HG02588 (cell line): ENCODE results near the gene CCDC102B.
"Not testable (repeated sequence)": the region's sequence is repeated elsewhere in the genome, so short reads cannot be mapped to it uniquely, and the experiment has no call there.

Experiments
- ATAC-seq: cut with Tn5 transposase; IDR thresholded peaks from one replicate; pipeline ENCODE4 v1.9.1; 2021; ENCODE audit warnings: mild to moderate bottlenecking, moderate library complexity; ENCODE audit not compliant: unreplicated experiment

CCDC102B gene

DNA sequence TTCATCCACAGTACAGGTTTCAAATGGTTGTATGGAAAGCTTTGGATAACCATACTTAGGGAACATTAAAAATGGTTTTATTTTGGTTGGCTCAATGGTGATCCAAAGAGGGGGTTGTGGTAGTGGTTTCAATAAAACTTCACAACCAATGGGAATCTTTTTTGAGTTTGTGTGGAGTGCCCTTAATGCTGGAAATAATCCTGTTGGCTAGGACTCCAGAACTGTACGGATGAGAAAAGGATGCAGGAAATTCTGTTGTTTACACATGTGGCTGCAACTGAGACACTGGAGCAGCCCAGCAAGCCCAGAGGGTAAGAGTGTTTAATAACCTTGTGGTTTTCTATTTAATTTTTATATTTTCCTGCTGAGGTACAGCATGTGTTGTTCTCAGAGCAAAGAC, at the start of gene CCDC102B:
TSS of gene CCDC102B (plus strand) at position 210 of the 400 bp plus-strand sequence. CDS start 38,684 bp downstream, outside the sequence.
- ATAC-seq, result no peak

DNA sequence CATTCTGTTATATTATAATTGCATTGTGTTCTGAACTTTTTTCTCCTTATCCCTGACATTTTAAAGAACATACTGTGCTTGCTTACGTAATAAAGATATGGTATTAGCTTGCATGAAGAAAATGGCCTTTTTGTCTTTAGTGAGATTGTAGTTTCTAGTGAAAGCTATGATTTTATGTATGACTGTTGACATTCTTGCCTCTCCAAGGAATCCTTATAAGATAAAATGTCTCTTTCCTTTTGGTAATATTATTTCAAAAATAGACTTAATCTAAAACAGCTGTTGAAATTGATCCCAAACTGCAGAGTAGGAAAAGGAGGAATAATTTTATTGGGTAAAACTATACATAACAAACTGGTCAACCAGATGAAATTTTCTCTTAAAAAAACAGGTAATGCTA, 40.8 kb upstream of the CCDC102B start:
- no peak for ATAC-seq

DNA sequence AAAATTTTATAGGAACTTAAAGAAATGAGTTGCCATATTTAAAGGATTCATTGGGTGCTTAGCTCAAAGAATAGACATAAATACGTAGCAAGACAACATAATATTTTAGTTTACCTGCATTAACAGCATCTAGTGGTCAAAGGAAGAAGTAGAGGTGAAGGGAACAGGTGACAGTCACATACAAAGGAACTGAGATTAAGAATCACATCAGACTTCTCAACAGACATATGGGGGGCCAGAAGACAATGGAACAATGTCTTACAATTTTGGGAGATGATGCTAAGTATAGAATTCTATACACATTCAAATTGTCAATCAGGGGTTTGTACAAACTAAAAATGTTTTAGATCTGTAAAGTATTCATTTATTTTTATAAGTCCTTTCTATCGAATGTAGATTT, 38.6 kb upstream of the CCDC102B start:
- no peak for ATAC-seq

DNA sequence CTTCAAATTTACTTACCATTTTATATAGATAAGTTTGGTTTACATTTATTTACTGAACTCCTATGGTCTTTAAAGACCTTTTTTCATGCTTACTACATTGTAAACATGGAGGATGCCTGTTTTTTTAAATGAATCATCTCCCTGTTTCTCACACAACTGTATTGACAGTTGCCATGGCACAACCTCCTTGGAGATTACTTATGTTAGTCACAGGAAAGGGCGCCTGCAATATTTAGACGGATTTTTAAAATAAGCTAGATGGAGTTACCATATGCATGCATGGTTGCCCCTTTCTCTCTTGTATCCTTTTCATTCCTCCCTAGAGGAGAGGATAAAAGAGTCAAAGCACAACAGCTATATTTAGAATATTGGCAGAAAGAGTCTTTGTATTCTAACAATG, 34.8 kb upstream of the CCDC102B start:
- ATAC-seq, result no peak

DNA sequence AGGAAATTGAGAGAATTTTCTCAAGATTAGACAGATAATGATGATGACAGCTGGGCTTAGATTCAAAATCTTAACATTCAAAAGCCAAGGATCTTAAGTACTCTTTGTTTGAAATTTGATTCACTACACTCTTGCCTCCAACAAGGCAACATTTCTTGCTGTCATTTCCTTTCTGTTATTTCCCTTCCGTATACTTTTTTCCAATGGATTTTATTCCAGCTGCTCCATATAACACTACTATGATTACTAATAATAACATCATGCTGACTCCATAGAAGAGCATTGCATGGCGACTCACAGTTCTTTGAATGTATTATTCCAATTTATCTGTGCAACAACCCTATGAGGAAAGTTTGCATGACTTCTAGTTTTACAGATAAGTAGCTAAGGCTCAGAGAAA, 33.9 kb upstream of the CCDC102B start:
- ATAC-seq, result no peak

DNA sequence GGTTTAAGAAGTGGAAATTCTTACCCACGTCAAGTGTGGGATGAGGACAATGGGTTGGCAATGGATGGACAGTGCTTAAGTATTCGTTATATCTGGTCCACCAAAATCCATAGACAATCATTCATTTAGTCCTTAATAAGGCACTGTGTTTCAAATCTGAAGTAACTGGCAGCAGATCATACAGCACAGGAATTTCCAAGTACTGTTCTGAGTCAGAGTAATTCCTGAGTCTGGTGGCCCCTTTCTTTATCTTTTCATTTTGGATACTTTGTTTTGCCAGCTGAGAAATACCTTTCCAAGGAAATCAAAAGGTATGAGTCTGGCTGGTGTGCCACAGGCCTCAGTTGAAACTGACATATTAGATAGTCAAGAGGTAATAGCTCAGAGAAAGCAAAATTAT, 31.4 kb upstream of the CCDC102B start:
- ATAC-seq, result no peak

DNA sequence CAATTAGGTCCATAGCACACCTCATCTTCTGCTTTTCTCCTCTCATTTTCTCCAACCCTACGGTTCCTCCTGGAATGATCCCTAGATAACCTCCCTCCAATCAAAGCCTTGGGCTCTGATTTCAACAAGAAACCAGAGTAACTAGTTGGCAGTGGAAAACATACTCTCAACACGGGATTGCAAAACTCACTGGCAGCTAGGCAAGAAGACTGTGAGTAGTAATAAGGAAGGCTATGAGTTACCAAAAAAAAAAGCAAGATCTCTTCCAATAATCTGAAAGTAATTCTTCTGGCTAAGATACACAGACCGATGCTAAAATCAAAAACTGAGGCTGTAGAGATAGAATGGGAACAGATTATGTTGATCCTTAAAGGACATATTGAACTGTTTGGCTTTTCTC, 28.4 kb upstream of the CCDC102B start:
- no peak for ATAC-seq

DNA sequence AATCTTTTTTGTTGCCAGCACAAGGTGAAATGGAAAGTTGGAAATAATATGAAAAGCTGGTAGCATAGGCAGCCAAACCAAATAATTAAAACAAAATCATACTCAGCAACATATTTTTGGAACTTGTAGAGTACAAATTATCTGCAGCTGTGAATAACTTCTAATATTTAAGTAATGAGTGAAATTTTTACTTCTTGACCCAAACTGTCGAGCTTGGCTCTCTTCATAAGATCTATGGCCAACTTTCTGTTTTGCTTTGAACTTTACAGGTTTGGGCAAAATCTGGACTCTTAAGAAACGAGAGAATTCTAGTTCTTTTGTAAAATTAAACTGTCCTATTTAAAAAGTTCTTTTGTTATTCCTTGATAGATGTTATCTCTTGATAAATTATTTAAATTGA, 25.6 kb upstream of the CCDC102B start:
- ATAC-seq, result no peak

DNA sequence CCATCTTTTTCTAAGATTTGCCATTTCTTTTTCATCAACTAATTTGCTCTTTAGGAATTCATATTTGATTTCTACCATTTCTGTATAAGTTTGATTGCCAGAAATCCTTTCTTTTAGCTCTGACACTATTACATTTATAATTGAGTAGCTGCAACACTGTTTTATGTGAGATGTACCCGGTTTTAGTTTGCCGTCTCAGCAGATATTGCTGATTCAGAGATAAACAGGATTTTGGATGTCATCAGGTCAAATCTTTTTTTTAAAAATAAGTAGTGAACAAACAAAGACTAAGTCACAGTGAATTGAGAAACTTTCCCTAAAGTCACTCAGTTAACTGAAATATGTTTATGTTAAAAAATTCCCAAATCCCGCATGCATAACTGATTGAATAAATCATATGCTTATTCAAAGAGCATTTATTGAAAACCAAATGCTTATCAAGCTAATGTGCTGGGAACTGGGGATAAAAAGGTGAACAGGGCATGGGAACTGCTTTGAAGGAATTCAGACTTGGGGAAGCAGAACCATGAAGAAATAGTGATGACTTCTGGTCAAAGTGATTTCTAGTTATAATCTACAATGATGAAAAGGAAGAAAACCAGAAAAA, 19.5 kb upstream of the CCDC102B start:
- no peak for ATAC-seq

DNA sequence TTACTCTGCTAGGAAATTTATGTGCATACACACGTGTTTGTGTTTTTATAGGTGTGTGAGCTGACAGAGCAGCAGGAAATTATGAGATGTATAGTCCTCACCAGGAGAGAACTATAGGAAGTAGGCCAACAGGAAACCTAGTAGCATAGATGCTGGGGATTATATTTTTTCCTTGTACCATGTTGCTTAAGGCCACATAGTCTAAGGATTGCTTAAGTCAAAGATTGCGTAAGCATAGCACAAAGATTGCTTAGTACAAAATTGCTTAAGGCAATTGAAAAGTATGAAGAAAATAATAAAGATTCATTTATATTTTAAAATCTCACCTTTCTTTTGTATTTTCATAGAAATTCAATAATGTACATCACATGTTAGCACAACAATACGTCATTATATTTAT, 18.7 kb upstream of the CCDC102B start:
- ATAC-seq, result no peak

DNA sequence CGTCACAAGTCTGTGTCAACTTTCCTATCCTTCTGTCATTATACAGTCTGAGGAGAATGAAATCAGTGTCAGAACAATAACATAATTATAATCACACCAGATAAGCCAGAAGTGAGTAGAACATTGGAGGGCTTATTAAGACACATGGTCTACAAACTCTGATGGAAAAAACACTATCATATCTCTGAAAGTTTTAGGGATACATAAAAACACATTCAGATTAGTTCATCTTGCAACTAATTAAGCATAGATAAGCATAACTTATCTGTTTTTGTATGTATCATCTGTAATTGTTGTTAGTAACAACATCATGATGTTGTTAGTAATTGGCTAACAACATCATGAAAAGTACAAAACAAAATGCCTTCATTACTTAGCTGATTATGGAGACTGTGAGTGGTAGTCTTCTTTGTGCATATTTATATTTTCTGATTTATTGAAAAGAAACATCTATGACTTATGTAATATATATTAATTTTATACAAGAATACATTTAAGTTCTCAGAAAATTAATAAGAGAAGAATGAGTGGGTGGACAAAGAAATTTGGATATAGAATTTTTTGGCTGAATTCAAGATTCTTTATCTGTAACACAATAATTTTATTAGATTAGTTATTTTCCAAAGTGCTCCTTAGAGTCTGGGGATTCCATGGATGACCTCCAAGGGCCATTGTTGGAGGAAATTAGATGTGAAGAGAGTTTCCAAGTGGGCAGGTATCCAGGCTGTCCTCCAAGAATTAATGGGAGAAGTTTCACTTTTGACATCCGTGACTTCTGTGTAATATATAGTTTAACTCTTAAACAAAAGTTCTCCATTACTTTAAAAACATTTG, 16.9 kb upstream of the CCDC102B start:
- no peak for ATAC-seq

DNA sequence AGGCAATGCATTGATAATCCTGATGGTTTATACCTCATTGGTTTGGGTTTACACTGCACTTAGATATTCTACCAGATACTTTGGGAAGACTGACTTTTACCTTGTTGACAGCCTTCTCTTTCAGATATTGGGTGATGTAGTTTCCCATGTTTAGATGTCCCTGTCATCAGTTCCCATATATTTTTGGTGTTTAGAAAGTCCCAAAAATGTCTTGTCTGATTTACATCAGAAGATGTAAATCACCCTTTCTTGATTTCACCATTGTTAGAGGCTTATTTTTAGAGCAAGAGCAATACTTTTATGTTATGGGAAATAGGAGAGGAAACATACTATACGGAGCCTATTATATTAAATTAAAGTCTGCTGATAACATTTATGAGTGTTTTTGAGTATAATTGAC, 14.4 kb upstream of the CCDC102B start:
- ATAC-seq, result no peak

DNA sequence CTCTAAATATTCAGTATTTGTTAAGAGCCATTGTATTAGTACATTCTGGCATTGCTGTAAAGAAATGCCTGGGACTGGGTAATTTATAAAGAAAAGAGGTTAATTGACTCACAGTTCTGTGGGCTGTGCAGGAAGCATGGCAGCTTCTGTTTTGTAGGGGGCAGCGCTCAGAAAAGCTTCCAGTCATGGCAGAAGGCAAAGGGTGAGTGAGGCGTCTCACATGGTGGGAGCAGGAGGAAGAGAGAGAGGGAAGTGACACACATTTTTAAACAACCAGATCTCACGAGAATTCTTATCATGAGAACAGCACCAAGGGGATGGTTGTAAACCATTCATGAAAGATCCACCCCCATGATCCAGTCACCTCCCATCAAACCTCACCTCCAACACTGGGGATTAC, 13.8 kb upstream of the CCDC102B start:
- ATAC-seq, result no peak

DNA sequence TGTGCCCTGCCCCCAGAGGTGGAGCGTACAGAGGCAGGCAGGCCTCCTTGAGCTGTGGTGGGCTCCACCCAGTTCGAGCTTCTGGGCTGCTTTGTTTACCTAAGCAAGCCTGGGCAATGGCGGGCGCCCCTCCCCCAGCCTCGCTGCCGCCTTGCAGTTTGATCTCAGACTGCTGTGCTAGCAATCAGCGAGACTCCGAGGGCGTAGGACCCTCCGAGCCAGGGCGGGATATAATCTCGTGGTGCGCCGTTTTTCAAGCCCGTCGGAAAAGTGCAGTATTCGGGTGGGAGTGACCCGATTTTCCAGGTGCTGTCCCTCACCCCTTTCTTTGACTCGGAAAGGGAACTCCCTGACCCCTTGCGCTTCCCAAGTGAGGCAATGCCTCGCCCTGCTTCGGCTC, 7.6 kb upstream of the CCDC102B start:
- ATAC-seq, result not testable (repeated sequence)

DNA sequence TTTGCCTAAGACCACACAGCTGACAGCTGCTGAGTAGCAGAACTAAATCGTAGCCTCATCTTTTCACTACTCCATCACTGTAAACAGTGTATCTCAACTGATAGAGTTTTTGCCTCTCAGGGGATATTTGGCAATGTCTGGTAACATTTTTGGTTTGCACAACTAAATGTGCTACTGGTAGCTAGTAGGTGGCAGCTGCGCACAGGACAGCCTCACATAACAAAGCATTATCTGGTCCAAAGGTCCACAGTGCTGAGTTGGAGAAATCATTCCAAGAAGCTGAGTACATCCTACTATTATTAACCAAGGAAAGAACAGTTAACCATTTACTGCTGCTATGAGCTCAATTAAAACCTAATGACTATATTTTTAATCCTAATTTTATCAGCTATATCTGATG, 6.1 kb upstream of the CCDC102B start:
- ATAC-seq, result no peak

DNA sequence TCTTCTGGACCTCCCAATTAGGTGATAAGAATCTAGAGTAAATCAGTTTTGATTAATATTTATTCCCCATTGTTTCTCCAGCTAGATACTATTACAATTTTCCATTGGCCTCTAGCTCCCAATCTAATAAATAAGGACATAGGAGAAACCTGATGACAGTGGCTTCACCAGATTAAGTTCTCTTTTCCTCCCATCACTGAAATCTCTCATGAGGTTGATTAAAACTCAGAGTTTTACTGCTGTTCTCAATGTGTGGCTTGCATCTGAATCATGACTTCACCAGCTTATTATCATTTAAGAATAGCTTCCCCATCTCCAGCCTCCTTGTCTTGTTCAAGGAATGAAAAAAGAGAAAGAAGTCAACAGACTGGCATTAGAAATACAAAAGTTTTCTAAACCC, 3.9 kb upstream of the CCDC102B start:
- ATAC-seq, result no peak

DNA sequence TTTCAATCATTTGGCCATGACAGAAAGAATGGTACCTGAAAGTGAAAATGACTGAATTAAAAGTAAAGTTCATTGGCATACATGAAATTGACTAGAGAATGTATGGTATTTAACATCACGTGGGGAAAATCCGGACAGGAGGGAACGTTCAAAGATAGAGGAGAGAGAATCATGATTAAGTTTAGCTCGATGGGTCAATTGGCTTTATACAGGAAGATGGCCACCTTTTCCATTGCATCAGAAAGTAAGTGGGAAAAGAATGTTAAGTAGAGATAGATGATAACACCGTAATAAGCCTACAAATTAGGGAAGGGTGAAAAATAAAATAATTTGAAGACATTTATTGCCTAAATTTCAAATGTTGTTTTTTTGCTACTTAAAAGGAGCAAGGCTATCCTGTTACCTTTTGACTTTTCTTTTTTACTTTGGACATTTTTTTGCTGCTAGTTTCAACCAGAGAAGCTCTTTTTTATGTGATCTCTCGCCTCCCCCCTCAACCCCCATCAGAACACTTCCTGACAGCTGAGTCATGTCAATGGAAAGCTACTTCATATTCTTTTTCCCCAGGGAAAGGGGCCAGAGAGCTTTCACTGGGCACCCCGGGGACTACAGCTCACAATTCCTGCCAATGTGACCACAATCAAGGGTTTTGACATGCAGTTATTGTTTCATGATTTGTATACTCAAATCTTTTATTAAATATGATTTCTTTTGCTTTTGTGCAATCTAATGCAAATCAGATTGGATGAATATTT, 767 bp upstream of the CCDC102B start:
- ATAC-seq, result no peak

DNA sequence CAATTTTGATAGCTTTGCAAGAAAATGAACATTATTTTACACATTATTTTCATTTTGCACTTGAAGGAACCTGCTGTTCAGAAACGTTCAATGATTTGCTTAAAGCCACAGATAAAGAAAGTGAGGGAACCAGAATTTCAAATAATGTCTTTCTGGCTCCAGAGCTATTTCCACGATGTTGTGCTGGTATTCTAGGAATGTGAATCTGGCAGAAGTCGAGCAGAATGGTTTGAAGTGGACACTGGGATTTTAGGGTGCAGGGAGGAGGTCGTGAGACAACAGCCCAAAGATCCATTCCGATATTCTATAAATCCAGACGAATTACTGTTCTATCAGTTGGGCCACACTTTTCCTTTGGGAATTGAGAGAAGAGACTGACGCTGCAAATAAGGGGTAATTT, 2.2 kb downstream of the CCDC102B start:
- ATAC-seq, result no peak

DNA sequence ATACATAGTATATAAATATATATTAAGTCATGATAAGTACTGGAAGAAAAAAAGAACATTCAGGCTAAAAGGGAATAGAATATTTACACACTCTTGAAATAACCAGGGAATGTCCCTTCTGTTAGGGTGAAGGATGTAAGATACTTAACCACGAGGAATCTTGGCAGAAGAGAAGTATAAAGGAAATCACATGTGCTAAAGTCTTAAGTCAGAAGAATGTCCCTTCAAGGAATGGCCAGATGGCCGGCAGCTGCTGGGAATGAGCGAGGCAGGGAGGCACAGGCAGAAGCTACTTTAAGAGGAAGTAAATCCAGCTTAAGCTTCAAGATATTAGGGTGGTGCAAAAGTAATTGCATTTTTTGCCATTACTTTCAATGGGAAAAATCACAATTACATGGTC, 5.5 kb downstream of the CCDC102B start:
- ATAC-seq, result no peak

DNA sequence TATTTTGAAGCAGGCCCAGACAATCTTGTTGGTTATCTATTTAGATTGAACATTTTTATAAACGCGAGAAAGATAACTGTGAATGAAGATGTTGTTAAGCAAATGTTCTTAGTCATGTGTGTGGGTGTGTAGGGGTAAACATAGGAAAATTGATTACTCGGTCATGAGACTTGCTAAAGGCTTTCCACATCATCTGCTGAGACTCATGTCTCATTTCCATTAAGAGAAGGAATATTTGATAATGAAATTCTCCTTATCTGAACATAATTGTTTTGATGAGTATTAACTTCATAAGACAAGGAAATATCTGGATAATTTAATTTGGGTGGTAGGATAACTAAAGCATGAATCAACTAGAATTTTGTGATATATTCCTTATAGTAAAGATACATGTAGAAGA, 19.7 kb downstream of the CCDC102B start:
- ATAC-seq, result no peak

DNA sequence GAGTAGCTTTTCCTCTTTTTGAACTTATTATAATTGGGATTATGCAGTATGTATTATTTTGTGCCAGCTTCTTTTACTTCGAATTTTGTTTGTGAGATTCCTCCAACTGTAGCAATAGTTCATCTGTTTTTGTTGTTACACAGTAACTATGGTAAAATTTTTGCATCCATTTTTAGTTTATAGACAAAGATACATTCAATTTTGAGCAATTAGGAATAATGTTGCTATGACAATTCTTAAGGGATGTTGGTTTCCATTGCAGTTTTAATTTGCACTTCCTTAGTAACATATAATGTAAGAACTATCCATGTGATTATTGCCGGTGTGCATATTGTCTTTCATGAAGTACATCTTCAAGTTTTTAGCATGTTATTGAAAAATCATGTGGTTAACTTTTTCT, 20.7 kb downstream of the CCDC102B start:
- no peak for ATAC-seq

DNA sequence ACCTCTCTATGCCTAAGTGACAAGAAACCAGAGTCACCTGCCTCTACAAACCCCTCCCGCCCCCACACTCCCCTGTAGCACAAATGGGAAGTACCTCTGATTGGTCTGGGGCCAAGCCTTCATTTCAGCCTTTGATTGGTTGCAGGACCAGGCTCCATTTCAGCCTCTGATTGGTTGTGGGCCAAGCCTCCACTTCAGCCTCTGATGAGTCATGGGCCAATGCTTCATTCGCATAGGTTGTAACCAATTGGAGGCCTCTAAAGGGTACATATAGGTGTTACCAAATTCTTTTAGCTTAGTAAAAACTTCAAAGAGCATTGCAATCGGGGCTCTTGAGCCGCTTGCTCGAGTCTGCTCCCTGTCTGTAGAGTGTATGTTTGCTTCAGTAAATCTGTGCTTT, 25.0 kb downstream of the CCDC102B start:
- ATAC-seq, result no peak
